GM21526 (cell line): Measurements from ENCODE around the gene HELZ.
"Not testable (repeated sequence)": the region's sequence is repeated elsewhere in the genome, so short reads cannot be mapped to it uniquely, and the experiment has no call there.

ENCODE experiments used
- ATAC-seq: cut with Tn5 transposase; IDR thresholded peaks from one replicate; pipeline ENCODE4 v1.9.1; 2021; ENCODE audit warnings: moderate library complexity; ENCODE audit not compliant: unreplicated experiment, low FRiP score

Gene HELZ

GRCh38 chr17:67197023-67197422 lies 48.0 kb downstream of the HELZ start:
- ATAC-seq = not testable (repeated sequence)

- no peak for ATAC-seq
These were observed 48.6 kb downstream of the HELZ start for GRCh38 chr17:67196422-67196821.

GRCh38 chr17:67194134-67194533 lies 50.9 kb downstream of the HELZ start:
- no peak for ATAC-seq

GRCh38 chr17:67187927-67188326 lies 57.1 kb downstream of the HELZ start:
- ATAC-seq = no peak

- no peak for ATAC-seq
These were observed 58.2 kb downstream of the HELZ start for GRCh38 chr17:67186782-67187181.

- no peak for ATAC-seq
These were observed 61.5 kb downstream of the HELZ start for GRCh38 chr17:67183531-67183930.

- ATAC-seq = no peak
These were observed 63.2 kb downstream of the HELZ start for GRCh38 chr17:67181825-67182224.

GRCh38 chr17:67180275-67180674 lies 64.7 kb downstream of the HELZ start:
- no peak for ATAC-seq

- no peak for ATAC-seq
These were observed 66.4 kb downstream of the HELZ start for GRCh38 chr17:67178555-67178954.

- ATAC-seq = no peak
These were observed 67.3 kb downstream of the HELZ start for GRCh38 chr17:67177732-67178131.

- ATAC-seq = no peak
These were observed 70.8 kb downstream of the HELZ start for GRCh38 chr17:67174190-67174589.

- peak; percentile 95 for ATAC-seq
These were observed 73.4 kb downstream of the HELZ start for GRCh38 chr17:67171560-67171959.

- no peak for ATAC-seq
These were observed 76.5 kb downstream of the HELZ start for GRCh38 chr17:67168496-67168895.

GRCh38 chr17:67165201-67165600 lies 79.8 kb downstream of the HELZ start:
- ATAC-seq = no peak

- ATAC-seq = no peak
These were observed 80.7 kb downstream of the HELZ start for GRCh38 chr17:67164302-67164701.

GRCh38 chr17:67162771-67163170 lies 82.2 kb downstream of the HELZ start:
- ATAC-seq = no peak

- no peak for ATAC-seq
These were observed 83.4 kb downstream of the HELZ start for GRCh38 chr17:67161573-67161972.

- no peak for ATAC-seq
These were observed 84.2 kb downstream of the HELZ start for GRCh38 chr17:67160791-67161190.

- no peak for ATAC-seq
These were observed 87.0 kb downstream of the HELZ start for GRCh38 chr17:67157732-67158639.

GRCh38 chr17:67156269-67157199 lies 88.5 kb downstream of the HELZ start:
- no peak for ATAC-seq

- no peak for ATAC-seq
These were observed 92.2 kb downstream of the HELZ start for GRCh38 chr17:67152824-67153223.
